Kidney (tissue), 14 donors: Measurements from ENCODE around the gene F10. TPM values are rescaled to one million over a fixed set of nuclear protein-coding genes. Genes with fewer than 3 reads are reported as not detected.

Source experiments
- DNase-seq, 5 donors: peaks; one replicate each; pipeline ENCODE4 v3.0.0-alpha.2; 2013 to 2020
- FAIRE-seq: peaks from 2 replicates; lab custom pipeline; 2012; peaks lifted over from hg19 to GRCh38; lab: Jason Lieb, UNC
- H3K27ac ChIP-seq, 2 donors: one replicate each; pipeline ENCODE4 v1.7.0; 2013; ENCODE audit warnings: low read depth in 2 of 2, low read length in 2 of 2, inconsistent platforms in 1 of 2
- H3K27me3 ChIP-seq: one replicate; pipeline ENCODE4 v1.7.1; 2013; ENCODE audit warnings: low read length, inconsistent platforms; ENCODE audit not compliant: control insufficient read depth, insufficient read depth
- H3K36me3 ChIP-seq, 3 donors: one replicate each; pipeline versions ENCODE4 v1.7.0 to v1.7.1; 2013; ENCODE audit warnings: low read length in 3 of 3, control low read depth in 1 of 3, inconsistent platforms in 1 of 3; ENCODE audit not compliant: insufficient read depth in 3 of 3, control insufficient read depth in 2 of 3
- H3K4me1 ChIP-seq, 3 donors: one replicate each; pipeline versions ENCODE4 v1.7.0 to v1.7.1; 2013; ENCODE audit warnings: low read length in 3 of 3, inconsistent platforms in 1 of 3, low read depth in 1 of 3; ENCODE audit not compliant: control insufficient read depth in 2 of 3, insufficient read depth in 2 of 3
- H3K4me3 ChIP-seq, 3 donors: one replicate each; pipeline versions ENCODE4 v1.7.0 to v1.8.1; 2013; ENCODE audit warnings: low read length in 3 of 3, control low read depth in 1 of 3, inconsistent platforms in 1 of 3
- H3K9ac ChIP-seq, 3 donors: one replicate each; pipeline versions ENCODE4 v1.7.0 to v1.7.1; 2013; ENCODE audit warnings: low read length in 3 of 3, control low read depth in 1 of 3, inconsistent platforms in 1 of 3
- H3K9me3 ChIP-seq, 3 donors: one replicate each; pipeline versions ENCODE4 v1.7.0 to v1.7.1; 2013; ENCODE audit warnings: low read length in 3 of 3, control low read depth in 1 of 3, inconsistent platforms in 1 of 3; ENCODE audit not compliant: control insufficient read depth in 2 of 3, insufficient read depth in 1 of 3
- intact Hi-C: fragments of 100-400 bp; cut with DNase I; formaldehyde crosslinking; loops from one replicate; pipeline ENCODE4 v1.11.1; 2022
- polyA plus RNA-seq: library from polyadenylated mRNA; stranded (reverse); fragments of 350-450 nt; fragmentation: Illumina TruSeq; extraction: RNeasy Lipid Tissue Mini Kit (QIAGEN cat#74804); gene quantifications from one replicate; pipeline ENCODE4 v1.2.3, GENCODE V29; 2014; ENCODE audit warnings: low read depth, low replicate concordance; ENCODE audit not compliant: insufficient read depth
- total RNA-seq: library from RNA; stranded (reverse); fragmentation: NEBNext Ultra II Directional; extraction: Animal tissue kit (Norgen Biotek cat#: 25700); gene quantifications from one replicate; pipeline ENCODE4 v1.2.1, GENCODE V29; 2021
- TF ChIP-seq, protein P1 (sequence below): IDR thresholded peaks from 3 replicates; pipeline ENCODE4 v1.5.1; 2012; ENCODE audit warnings: mild to moderate bottlenecking, moderate library complexity, borderline replicate concordance; ENCODE audit not compliant: insufficient read depth; ENCODE audit errors: extremely low read depth
- donor health status: control.
- donor health status: control.
- donor health status: control.
- donor health status: control.
- donor health status: control.
- donor health status: DM: yes; HTN: yes; CAD: no.
- donor health status: Normal renal cell carcinoma (clear cell type).

F10 gene
- total and polyA plus RNA-seq, 2 donors from 2014 or later, result 5.1 to 6.8 TPM

DNA sequence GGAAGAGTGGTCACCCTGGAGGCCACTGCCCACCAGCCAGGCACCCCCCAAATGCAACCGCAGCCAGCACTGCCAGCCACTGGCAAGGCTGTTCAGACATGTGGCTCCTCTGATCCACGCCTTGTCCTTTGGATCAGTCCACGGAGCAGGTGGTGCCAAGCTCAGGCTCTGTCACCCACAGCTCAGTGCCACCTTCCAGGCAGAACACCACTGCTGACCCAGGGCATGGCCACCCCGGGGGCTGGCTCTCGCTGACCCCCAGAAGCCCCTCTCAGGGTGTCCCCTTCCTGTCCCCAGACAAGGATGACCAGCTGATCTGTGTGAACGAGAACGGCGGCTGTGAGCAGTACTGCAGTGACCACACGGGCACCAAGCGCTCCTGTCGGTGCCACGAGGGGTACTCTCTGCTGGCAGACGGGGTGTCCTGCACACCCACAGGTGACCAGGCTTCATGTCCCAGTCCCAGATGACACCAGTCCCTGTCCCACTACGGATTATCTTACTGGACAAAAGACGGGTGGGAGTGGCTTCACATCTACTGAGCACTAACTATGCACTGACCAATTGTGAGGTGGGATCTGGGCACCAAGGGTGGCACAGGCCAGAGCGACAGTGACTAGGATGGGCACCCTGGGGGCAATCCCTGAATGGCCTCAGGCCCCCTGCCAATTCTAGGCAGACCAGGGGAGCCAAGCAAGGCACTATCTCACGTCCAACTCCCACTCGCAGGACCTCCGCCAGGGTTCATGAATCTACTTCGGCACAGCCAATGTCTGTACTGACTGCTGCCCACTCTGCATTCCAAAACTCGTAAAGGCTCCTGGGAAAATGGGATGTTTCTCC, 7.0 kb upstream of the F10 start:
- Histone ChIP-seq H3K4me1 (no peaks in the 10 kb centered on the region), H3K9me3 (no peaks in the 10 kb centered on the region), H3K27me3 (no peaks in the 10 kb centered on the region), H3K27ac (no peak overlapping the region), H3K9ac (no peak overlapping the region), H3K36me3 (no peaks in the 10 kb centered on the region), H3K4me3 (no peak overlapping the region)
- DNase-seq (peak in 2 of 5 donors; percentile 22 to 44), FAIRE-seq (no peak)
- intact Hi-C loops, result no loop called here
- TF ChIP-seq, protein P1, sequence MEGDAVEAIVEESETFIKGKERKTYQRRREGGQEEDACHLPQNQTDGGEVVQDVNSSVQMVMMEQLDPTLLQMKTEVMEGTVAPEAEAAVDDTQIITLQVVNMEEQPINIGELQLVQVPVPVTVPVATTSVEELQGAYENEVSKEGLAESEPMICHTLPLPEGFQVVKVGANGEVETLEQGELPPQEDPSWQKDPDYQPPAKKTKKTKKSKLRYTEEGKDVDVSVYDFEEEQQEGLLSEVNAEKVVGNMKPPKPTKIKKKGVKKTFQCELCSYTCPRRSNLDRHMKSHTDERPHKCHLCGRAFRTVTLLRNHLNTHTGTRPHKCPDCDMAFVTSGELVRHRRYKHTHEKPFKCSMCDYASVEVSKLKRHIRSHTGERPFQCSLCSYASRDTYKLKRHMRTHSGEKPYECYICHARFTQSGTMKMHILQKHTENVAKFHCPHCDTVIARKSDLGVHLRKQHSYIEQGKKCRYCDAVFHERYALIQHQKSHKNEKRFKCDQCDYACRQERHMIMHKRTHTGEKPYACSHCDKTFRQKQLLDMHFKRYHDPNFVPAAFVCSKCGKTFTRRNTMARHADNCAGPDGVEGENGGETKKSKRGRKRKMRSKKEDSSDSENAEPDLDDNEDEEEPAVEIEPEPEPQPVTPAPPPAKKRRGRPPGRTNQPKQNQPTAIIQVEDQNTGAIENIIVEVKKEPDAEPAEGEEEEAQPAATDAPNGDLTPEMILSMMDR, result no peak

DNA sequence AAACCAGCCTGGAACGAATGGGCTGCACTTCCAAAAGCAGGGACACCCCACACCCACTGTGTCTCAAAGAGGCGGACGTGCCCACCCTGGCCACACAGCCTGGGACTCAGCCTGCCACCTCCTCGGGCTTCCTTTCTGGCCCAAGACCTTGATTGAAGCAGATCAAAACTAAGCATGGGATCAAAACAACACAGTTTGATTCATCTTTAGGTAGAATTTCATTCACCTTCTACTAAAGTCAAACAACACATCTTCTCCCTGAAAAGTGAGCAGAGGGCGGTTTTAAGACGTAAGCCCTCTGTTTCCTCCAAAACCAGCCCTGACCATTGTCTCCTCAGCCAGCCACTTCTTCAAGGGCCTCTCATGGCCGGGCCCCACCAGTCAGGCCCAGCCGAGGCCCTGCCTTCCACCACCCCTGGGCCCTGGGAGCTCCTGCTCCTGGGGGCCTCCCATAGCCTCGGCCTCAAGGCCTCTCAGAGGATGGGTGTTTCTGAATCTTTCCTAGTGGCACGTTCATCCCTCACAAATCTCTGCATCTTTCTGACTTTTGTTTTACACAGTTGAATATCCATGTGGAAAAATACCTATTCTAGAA, 6.3 kb upstream of the F10 start:
- intact Hi-C loops, result no loop called here
- TF ChIP-seq, protein P1, result no peak
- Histone ChIP-seq H3K9me3 (no peaks in the 10 kb centered on the region), H3K9ac (no peak overlapping the region), H3K4me1 (no peaks in the 10 kb centered on the region), H3K4me3 (no peak overlapping the region), H3K36me3 (no peaks in the 10 kb centered on the region), H3K27me3 (no peaks in the 10 kb centered on the region), H3K27ac (no peak overlapping the region)
- FAIRE-seq, result no peak
- DNase-seq, result peak in 2 of 5 donors; percentile 18 to 53

DNA sequence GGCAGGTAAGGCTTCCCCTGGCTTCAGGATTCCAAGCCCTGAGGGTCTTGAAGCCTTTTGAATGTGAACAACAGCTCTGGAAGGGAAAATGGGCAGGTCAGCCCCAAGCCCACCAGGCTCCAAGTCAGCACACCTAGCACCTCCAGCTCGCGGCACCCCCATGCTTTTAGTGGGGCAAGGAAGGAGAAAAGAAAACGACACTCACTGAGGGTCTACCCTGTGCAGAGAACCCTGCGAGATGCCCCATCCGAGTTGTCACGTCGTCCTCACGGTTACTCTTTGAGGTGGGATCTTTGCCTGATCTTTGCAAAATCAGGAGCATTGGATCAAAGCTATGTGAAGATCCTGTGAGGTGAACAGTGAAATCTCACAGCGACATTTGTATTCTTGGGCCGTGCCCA, 5.7 kb upstream of the F10 start:
- TF ChIP-seq, protein P1, result no peak
- Histone ChIP-seq H3K4me3 (no peak overlapping the region), H3K9me3 (no peaks in the 10 kb centered on the region), H3K4me1 (no peaks in the 10 kb centered on the region), H3K36me3 (no peaks in the 10 kb centered on the region), H3K27me3 (no peaks in the 10 kb centered on the region), H3K27ac (no peak overlapping the region), H3K9ac (no peak overlapping the region)
- FAIRE-seq, result no peak
- DNase-seq, result peak in 2 of 5 donors; percentile 15 to 35
- intact Hi-C loops, result no loop called here
